CD4-positive, alpha-beta T cell treated with Interleukin-1 beta for 1 hour (primary cell): Measurements from ENCODE around the gene LYZL6.

Experiments
- DNase-seq, 2 donors: peaks; one replicate each; pipeline ENCODE4 v3.0.0-alpha.2; 2020 to 2022

LYZL6 gene, protein sequence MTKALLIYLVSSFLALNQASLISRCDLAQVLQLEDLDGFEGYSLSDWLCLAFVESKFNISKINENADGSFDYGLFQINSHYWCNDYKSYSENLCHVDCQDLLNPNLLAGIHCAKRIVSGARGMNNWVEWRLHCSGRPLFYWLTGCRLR

GRCh38 chr17:35943537-35943936 lies at the start of gene LYZL6:
Gene LYZL6 (minus strand): TSS chr17:35943713. CDS start chr17:35939356, 4,357 bp downstream.
- DNase-seq: no peak

- DNase-seq: no peak
Measured at GRCh38 chr17:35991075-35991474, 47.6 kb upstream of the LYZL6 start.

DNA sequence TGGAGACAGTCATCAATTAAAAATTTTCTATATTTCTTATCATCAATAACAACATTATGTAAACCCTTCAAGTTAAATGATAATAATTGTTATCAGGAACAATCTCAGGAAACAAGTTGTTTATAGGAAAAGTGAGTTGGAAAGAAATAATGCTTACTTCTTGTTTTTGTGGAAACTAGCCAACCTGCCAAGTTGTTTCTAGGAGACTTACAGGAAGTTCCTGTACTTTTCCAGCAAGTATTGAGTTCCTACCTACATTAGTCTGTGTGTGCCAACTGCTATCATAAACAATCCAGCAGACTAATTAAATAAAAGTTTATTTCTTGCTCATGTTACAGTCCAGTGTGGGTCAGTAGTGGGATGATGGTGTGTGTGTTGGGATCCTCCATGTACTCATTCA lies 44.7 kb upstream of the LYZL6 start:
- no peak for DNase-seq

DNA sequence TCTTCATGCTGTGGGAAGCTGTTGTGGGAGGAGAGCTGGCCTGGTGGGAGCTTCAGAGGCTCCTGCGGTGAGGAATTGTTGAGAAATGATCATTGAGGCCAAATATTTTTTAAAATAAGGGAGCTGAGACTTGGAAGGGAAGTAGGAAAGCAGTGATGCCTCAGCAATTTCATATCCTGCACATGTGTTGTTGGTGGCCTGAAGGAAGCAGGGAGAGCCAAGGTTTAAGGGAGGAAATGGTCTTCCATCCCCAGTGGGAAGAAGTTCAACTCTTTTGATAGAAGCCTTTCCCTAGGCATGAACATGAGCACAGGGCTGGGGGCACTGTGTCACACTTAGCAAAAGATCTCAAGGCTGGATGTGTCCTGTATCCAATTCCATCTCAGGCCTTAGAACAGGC lies 43.1 kb upstream of the LYZL6 start, which contains the start of gene CCL14:
TSS of gene CCL14 (minus strand) at position 87 of the 400 bp plus-strand sequence. CDS start at position 7, 80 bp downstream.
- no peak for DNase-seq

- DNase-seq: no peak
Measured at GRCh38 chr17:35984140-35984539, 40.6 kb upstream of the LYZL6 start.

DNA sequence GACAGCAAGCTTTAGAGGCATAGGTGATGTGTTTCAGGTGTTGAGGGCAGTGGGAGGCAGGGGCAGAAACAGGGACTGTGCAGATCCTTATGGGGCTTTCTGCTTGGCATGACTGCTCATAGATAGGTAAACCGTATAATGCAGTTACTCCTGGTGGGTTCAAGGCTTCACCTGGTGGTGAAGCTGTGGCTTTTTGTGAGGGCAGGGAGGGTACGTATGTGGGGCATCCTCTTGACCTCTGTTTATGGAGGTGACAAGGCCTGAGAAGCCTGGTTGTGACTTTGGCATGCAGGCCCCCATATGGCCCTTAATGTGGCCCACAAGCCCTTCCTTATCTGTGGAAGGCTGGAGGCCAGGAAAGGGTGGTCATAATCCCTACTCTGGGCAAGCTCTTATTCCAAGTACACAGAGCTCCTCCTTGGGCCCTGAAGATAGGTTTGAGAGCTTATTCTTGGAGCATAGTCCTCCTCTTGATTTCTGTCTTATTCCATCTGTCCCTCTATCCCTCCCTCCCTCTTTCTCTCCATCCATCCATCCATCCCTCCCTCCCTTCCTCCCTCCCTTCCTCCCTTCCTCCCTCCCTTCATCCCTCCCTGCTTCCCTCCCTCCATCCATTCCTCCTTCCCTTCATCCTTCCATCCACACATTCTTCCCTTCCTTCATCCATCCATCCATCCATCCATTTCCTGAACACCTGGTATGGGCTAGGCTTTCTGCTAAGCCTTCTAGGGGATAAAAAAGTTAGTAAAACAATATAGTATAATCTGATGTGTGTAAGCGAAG lies 39.1 kb upstream of the LYZL6 start:
- no peak for DNase-seq

GRCh38 chr17:35981908-35982330 lies 38.4 kb upstream of the LYZL6 start:
- peak; percentile 10 to 11 for DNase-seq

- DNase-seq: no peak
Measured at GRCh38 chr17:35981246-35981645, 37.7 kb upstream of the LYZL6 start, which contains the start of gene CCL16. Gene CCL16 (minus strand): TSS chr17:35981497. CDS start chr17:35981420, 77 bp downstream.

GRCh38 chr17:35978346-35978745 lies 34.8 kb upstream of the LYZL6 start:
- DNase-seq: no peak

DNA sequence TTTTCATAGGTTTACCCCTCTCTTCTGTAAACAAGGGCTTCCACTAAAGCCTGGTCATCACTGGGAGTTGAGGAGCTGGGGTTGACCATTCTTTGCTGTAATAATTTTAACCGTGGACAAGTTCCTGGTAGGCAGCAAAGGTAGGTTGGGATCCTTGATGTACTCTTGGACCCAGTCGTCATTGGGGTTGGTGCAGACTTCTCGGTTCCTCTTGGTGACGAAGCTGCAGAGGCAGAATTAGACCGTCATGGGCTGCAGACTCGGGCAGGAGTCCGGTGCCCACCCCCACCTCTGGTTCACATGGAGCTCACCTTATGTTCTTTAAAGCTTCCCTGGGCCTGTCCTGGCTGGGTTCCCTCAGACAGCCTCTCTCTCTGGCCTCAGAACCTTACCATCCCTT lies 34.0 kb upstream of the LYZL6 start:
- DNase-seq: no peak

GRCh38 chr17:35973333-35974260 lies 30.1 kb upstream of the LYZL6 start:
- no peak for DNase-seq

- DNase-seq: no peak
Measured at GRCh38 chr17:35972945-35973332, 29.4 kb upstream of the LYZL6 start.

- DNase-seq: no peak
Measured at GRCh38 chr17:35972535-35972934, 29.0 kb upstream of the LYZL6 start.

DNA sequence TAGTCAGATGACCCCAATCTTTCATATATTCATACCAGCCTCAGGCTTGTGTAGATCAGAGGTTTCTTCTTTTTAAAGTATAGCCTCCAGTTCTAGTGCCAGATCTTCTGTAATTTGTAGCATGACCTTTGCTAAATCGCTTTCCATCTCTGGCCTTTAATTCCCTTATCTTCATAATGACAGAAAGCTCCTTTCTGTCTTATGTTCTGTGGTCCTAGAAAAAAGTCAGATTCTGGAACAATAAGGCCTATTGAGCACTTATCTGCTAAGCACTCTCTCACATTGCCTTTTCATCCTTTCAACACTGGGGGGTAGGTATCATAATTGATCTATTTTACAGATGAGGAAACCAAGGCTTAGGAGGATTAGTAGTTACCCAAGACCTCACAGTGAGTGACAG lies 28.6 kb upstream of the LYZL6 start:
- no peak for DNase-seq

DNA sequence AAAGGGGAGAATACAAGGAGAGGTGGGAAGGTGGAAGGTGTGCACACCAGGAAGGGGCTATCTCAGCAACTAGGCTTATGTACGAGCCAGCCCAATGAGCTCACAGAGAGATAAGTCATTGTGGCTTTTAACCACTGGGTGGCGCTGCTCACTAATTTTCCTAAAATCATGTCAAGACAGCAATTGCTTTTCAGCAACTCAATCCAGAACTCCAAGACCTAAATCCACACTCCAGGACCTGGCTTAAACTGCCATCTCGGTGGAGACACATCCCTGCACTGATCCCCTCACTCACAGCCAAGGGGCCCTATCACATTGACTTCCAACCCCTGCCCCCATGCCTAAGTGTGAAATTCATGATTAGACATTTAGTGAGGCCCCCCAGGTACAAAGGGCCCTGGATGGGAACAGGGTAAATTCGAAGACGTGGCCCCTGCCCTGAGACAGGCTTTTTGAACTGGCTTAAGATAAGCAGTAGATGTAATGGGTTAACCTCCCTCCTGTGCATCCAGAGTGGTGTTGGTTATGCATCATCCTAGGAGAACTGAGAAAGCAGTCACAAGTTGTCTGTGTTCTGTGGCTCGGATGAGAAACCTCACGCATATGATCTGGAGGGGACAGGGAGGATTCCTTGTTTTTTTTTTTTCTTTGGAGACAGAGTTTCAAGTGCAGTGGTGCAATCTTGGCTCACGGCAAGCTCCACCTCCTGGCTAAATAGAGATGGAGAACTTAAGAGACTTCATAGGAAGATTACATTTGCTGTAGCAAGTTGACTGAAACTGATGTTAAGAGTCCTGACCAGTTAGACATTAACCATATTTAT lies 26.3 kb upstream of the LYZL6 start:
- DNase-seq: peak; percentile 68 to 74

GRCh38 chr17:35968520-35969054 lies 25.1 kb upstream of the LYZL6 start:
- no peak for DNase-seq

- no peak for DNase-seq
Measured at GRCh38 chr17:35965272-35965671, 21.8 kb upstream of the LYZL6 start.

DNA sequence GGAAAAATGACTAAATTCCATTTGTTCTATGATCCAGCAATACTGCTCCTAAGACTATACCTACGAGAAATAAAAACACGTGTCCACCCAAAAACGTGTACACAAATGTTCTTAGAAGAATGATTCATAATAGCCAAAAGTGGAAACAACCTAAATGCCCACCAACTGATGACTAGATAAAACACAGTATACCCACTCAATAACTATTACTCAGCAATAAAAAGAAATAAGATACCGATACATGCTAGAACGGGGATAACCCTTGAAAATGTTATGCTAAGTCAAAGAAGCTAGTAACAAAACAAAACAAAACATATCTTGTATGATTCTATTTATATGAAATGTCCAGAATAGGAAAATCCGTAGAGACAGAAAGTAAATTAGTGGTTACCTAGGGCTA lies 20.1 kb upstream of the LYZL6 start:
- no peak for DNase-seq

- DNase-seq: no peak
Measured at GRCh38 chr17:35953720-35954119, 10.2 kb upstream of the LYZL6 start.

- DNase-seq: no peak
Measured at GRCh38 chr17:35949401-35949800, 5.9 kb upstream of the LYZL6 start.

- no peak for DNase-seq
Measured at GRCh38 chr17:35948092-35948491, 4.6 kb upstream of the LYZL6 start.

GRCh38 chr17:35947156-35947585 lies 3.7 kb upstream of the LYZL6 start:
- peak; percentile 56 to 59 for DNase-seq
